Spleen (tissue), 7 donors: ENCODE data around the gene C12orf57.

Experiments used
- CTCF ChIP-seq, 11 experiments: fragments of 200-600 bp in 7 of 11; fragments of 450-650 bp in 4 of 11; sonication (generic) in 4 of 11; IDR thresholded peaks in 8 of 11; conservative IDR thresholded peaks in 3 of 11; 1 replicate in 7 of 11; 2 replicates in 4 of 11; pipeline versions ENCODE4 v1.4.0 to v1.8.0; 2016 to 2021; ENCODE audit warnings: antibody characterized with exemption in 11 of 11, inconsistent platforms in 4 of 11, mild to moderate bottlenecking in 1 of 11
- POLR2A ChIP-seq, 3 donors: fragments of 450-650 bp; IDR thresholded peaks; one replicate each; pipeline ENCODE4 v1.5.1; 2017; ENCODE audit warnings: antibody characterized with exemption in 3 of 3, mild to moderate bottlenecking in 1 of 3
- POLR2AphosphoS5 ChIP-seq, 3 donors: sonication (generic); formaldehyde crosslinking; IDR thresholded peaks; one replicate each; pipeline ENCODE4 v1.5.1; 2017; ENCODE audit warnings: antibody characterized with exemption in 3 of 3
- donor health status: DM: no; HTN: no; CAD: no; lungs with moderate emphysema.
- donor health status: DM: no; HTN: no; CAD: no.
- donor health status: DM: no; HTN: no; CAD: no.

GRCh38 chr12:6978611-6979011, 34.8 kb downstream of the C12orf57 start:
- TF ChIP-seq CTCF (IDR thresholded peaks at IDR 0.05 in 8 of 11, conservative IDR thresholded peaks at IDR 0.05 in 3 of 11) (no peak), POLR2A (IDR thresholded peaks at IDR 0.05) (no peak), POLR2AphosphoS5 (IDR thresholded peaks at IDR 0.05) (no peak)
